BE2C (cell line): Measurements from ENCODE around the gene TBATA.
A peak's percentile ranks its signal among the peaks of the same experiment; 100 is the strongest.

Experiments used
- DNase-seq: peaks from one replicate; pipeline ENCODE4 v3.0.0-alpha.2; 2020
- H3K27me3 ChIP-seq: fragments of 250-450 bp; sonication (Bioruptor Pico); 2 replicates; pipeline ENCODE4 v1.5.1; 2020; ENCODE audit warnings: mild to moderate bottlenecking
- H3K36me3 ChIP-seq: fragments of 250-450 bp; sonication (Bioruptor Pico); 2 replicates; pipeline ENCODE4 v1.5.1; 2020; ENCODE audit warnings: mild to moderate bottlenecking
- H3K4me1 ChIP-seq: fragments of 250-450 bp; sonication (Bioruptor Pico); 2 replicates; pipeline ENCODE4 v1.5.1; 2020
- H3K4me3 ChIP-seq: 2 replicates; pipeline ENCODE4 v1.5.1; 2011; ENCODE audit warnings: low read depth, low read length
- H3K9me3 ChIP-seq: fragments of 250-450 bp; sonication (Bioruptor Pico); 2 replicates; pipeline ENCODE4 v1.5.1; 2020
- TF ChIP-seq, protein P1 (sequence below): IDR thresholded peaks from 2 replicates; pipeline ENCODE4 v1.5.1; 2012; ENCODE audit warnings: mild to moderate bottlenecking, low read depth, low read length

TBATA gene

DNA sequence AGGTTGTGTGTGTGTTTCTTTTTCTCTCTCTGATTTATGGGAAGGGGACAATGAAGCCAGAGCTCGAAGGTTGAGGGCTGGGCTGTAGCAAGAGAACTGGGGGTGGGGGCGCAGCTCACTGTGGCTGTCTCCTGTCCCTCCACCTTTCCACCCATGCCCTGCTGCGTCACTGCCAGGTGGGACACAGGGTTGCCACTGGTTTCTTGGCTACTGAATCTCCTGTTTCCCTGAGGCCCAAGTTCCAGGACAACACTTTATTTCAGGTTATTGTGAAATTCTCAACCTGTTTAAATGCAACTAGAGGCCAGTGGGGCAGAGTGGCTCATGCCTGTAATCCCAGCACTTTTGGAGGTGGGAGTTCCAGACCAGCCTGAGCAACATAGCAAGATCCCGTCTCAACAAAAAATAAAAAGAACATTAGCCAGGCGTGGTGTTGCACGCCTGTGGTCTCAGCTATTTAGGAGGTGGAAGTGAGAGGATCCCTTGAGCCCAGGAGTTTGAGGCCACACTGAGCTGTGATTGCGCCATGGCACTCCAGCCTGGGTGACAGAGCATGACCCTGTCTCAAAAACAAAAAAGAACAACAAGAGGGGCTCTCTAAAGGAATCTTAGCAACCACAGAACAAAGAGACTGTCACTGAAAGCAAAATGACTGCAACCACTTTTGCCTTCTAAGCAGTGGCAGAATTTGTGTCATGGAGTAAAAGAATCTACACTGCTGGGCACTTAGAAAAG, 22.6 kb downstream of the TBATA start:
- Histone ChIP-seq H3K9me3 (no peaks in the 10 kb centered on the region), H3K27me3 (no peaks in the 10 kb centered on the region), H3K4me1 (peaks cover 7% of the 10 kb centered on the region; the same call in 1 of the 2 replicates), H3K36me3 (no peaks in the 10 kb centered on the region), H3K4me3 (no peak overlapping the region)
- TF ChIP-seq, protein P1, sequence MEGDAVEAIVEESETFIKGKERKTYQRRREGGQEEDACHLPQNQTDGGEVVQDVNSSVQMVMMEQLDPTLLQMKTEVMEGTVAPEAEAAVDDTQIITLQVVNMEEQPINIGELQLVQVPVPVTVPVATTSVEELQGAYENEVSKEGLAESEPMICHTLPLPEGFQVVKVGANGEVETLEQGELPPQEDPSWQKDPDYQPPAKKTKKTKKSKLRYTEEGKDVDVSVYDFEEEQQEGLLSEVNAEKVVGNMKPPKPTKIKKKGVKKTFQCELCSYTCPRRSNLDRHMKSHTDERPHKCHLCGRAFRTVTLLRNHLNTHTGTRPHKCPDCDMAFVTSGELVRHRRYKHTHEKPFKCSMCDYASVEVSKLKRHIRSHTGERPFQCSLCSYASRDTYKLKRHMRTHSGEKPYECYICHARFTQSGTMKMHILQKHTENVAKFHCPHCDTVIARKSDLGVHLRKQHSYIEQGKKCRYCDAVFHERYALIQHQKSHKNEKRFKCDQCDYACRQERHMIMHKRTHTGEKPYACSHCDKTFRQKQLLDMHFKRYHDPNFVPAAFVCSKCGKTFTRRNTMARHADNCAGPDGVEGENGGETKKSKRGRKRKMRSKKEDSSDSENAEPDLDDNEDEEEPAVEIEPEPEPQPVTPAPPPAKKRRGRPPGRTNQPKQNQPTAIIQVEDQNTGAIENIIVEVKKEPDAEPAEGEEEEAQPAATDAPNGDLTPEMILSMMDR: no peak
- DNase-seq: no peak

DNA sequence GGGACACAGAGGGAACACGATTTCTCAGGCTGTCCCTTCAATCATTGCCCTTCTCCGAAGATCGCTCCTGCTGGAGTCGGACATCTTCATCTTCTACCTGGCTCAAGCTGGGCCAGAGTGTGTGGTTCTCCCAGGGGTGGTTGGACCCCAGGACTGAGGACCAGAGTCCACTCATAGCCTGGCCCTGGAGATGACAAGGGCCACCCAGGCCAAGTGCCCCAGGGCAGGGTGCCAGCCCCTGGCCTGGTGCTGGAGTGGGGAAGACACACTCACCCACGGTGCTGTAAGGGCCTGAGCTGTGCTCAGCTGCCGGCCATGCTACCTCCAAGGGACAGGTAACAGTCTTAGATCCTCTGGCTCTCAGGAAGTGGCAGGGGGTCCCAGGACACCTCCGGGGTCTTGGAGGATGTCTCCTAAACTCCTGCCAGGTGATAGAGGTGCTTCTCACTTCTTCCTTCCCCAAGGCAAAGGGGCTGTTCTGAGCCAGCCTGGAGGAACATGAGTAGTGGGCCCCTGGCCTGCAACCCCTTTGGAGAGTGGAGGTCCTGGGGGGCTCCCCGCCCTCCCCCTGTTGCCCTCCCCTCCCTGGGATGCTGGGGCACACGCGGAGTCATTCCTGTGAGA, 23.3 kb downstream of the TBATA start:
- no peak for DNase-seq
- H3K27me3 ChIP-seq: no peaks in the 10 kb centered on the region
- peaks cover 7% of the 10 kb centered on the region; the same call in 1 of the 2 replicates for H3K4me1 ChIP-seq
- TF ChIP-seq, protein P1: no peak
- no peaks in the 10 kb centered on the region for H3K9me3 ChIP-seq
- no peak overlapping the region for H3K4me3 ChIP-seq
- H3K36me3 ChIP-seq: no peaks in the 10 kb centered on the region

DNA sequence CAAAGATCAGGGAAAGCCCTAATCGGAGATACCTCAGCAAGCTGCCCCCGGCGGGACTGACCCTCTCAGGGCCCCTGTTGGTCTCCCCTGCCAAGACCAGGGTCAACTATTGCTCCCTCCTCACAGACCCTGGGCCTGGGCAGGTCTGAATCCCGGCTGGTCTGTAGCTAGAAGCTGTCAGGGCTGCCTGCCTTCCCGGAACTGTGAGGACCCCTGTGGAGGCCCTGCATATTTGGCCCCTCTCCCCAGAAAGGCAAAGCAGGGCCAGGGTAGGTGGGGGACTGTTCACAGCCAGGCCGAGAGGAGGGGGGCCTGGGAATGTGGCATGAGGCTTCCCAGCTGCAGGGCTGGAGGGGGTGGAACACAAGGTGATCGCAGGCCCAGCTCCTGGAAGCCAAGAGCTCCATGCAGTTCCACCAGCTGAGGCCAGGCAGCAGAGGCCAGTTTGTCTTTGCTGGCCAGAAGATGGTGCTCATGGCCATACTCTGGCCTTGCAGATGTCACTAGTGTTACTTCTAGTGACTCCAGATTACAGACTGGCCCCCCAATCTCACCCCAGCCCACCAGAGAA, 24.1 kb downstream of the TBATA start:
- no peaks in the 10 kb centered on the region for H3K9me3 ChIP-seq
- no peak overlapping the region for H3K4me3 ChIP-seq
- TF ChIP-seq, protein P1: peak; percentile 33
- H3K4me1 ChIP-seq: peaks cover 7% of the 10 kb centered on the region; the same call in 1 of the 2 replicates
- no peaks in the 10 kb centered on the region for H3K36me3 ChIP-seq
- DNase-seq: no peak
- H3K27me3 ChIP-seq: no peaks in the 10 kb centered on the region

DNA sequence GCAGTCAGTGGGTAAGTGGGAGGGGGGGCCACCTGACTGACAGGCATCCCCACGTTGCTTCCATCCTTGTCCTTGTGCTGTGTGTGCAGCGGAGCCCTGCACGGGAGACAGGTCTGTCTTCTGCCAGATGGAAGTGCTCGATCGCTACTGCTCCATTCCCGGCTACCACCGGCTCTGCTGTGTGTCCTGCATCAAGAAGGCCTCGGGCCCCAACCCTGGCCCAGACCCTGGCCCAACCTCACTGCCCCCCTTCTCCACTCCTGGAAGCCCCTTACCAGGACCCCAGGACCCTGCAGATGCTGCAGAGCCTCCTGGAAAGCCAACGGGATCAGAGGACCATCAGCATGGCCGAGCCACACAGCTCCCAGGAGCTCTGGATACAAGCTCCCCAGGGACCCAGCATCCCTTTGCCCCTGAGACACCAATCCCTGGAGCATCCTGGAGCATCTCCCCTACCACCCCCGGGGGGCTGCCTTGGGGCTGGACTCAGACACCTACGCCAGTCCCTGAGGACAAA, 24.8 kb downstream of the TBATA start:
- peak; percentile 35 for DNase-seq
- H3K36me3 ChIP-seq: no peaks in the 10 kb centered on the region
- no peaks in the 10 kb centered on the region for H3K9me3 ChIP-seq
- no peak overlapping the region for H3K4me3 ChIP-seq
- H3K4me1 ChIP-seq: peaks cover 7% of the 10 kb centered on the region; the same call in 1 of the 2 replicates
- TF ChIP-seq, protein P1: no peak
- no peaks in the 10 kb centered on the region for H3K27me3 ChIP-seq

DNA sequence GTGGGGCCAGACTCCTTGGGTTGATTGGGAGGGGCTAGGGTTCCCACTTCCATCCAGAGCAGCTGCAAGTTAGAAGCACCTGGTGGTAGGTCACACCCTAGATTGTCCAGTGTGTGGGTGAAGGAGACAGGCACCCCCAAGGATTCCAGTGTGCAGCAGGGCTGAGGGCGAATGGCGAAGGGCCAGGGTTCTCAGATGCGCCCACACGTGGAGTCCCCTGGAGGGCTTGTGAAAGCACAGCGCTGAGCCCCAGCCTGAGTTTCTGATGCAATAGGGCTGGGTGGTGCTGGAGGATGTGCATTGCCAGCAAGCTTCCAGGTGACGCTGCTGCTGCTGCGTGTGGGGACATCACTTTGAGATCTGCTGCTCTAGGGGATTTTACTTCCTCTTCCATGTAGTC, 25.4 kb downstream of the TBATA start:
- TF ChIP-seq, protein P1: peak; percentile 14
- no peak overlapping the region for H3K4me3 ChIP-seq
- peaks cover 7% of the 10 kb centered on the region; the same call in 1 of the 2 replicates for H3K4me1 ChIP-seq
- H3K9me3 ChIP-seq: no peaks in the 10 kb centered on the region
- DNase-seq: peak; percentile 43
- no peaks in the 10 kb centered on the region for H3K36me3 ChIP-seq
- H3K27me3 ChIP-seq: no peaks in the 10 kb centered on the region
